NCI-H1092 (cell line): Measurements from ENCODE around the gene NCR3LG1.

Source experiments
- DNase-seq: peaks from one replicate; lab custom pipeline; 2025; lab: John Stamatoyannopoulos, UW

The NCR3LG1 gene, protein sequence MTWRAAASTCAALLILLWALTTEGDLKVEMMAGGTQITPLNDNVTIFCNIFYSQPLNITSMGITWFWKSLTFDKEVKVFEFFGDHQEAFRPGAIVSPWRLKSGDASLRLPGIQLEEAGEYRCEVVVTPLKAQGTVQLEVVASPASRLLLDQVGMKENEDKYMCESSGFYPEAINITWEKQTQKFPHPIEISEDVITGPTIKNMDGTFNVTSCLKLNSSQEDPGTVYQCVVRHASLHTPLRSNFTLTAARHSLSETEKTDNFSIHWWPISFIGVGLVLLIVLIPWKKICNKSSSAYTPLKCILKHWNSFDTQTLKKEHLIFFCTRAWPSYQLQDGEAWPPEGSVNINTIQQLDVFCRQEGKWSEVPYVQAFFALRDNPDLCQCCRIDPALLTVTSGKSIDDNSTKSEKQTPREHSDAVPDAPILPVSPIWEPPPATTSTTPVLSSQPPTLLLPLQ

GRCh38 chr11:17351510-17352176 lies at the start of gene NCR3LG1:
Gene NCR3LG1 (plus strand): TSS chr11:17351800. CDS start chr11:17351970, 170 bp downstream.
- no peak for DNase-seq

- no peak for DNase-seq
Measured at GRCh38 chr11:17313349-17314231, 38.0 kb upstream of the NCR3LG1 start.

DNA sequence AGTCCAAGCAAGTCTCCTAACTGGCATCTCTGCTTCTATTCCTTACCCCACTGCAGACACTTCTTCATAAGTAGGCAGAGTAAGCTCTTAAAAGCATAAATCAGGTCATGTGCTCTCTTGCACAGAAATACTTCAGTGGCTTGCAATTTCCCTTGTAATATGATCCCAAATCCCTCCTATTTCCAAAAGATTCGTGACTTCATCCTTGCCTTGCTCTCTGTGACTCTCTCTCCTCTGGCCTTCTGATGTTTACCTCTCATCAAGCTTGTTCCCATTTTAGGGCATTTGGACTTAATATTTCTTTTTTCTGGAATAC lies 37.4 kb upstream of the NCR3LG1 start:
- DNase-seq: no peak

DNA sequence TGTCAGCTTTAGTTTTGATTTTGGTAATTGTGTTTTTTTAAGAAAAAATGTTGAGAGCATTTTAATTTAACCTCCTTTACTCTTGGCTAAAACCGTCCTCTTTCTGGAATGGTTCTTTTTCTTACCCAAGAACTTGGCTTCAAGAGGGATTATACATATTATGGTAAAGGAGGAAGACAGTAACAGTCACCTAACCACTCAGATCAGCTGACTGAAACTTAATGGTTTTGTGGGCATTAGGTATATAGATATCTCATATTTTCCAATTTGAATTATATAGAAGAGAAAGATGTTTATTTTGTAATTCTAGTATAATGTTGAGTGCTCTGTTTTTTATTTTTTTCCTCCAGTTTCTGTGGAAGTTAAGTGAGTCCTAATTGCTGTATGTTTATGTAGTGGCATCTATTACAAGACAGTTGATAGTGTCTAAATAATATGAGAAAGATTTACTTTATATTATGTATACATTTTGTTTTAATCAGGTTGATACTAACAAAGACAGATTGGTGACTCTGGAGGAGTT lies 36.6 kb upstream of the NCR3LG1 start:
- DNase-seq: no peak

GRCh38 chr11:17328871-17329494 lies 22.6 kb upstream of the NCR3LG1 start:
- peak; percentile 32 for DNase-seq

GRCh38 chr11:17331669-17332068 lies 19.9 kb upstream of the NCR3LG1 start:
- DNase-seq: no peak

DNA sequence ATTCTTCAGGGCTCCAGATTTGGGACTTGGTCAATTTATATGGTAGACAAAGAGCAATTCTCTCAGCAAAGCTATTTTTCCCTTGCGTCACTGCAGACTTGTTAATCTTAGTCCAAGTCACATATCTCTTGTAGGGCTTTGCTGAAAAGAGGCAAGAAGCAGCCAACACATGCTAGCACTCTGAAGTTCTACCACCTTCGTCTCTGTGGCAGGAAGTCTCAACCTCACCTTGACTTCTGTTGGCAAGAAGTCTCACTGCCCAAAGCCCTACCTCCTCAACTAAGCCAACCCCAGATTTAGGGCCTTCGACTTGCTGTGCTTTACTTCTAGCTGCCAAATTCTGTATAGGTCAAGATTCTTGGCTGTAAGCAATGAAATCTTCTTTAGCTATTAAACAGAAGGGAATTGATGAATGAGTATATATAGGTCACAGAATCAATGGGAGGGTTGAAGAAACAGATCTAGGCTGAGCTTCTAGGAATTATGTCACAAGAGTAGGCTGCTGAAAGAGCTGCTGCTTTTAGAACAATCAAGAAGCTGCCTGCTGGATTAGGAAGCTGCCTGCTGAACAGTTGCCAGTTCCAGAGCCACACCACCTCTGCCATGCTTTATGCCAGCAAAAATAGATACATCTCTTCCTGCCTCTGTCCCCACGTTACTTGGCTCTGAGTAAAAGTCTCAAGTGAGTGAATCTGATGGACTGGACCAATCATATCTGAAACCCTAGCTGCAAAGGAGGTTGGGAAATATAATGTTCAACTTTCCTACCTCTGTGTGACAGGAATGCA lies 17.6 kb upstream of the NCR3LG1 start:
- DNase-seq: no peak

DNA sequence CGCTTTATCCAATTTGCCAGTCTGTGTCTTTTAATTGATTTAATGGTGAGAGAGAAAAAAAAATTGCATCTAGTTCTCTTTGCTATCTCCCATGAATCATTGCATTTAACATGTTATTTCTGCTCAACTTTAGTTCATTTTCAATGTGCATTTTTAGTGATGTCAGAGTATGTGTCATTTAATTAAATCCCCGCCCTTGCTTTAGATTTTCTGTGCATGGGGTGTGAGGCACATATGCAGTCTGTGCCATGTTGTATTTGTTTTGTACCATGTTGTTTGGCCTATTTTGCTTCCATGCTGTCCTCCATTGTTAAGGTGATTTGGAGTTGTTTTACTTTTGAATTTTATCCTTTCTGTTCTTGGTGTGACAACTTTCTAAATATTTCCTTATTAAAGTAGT lies 8.3 kb upstream of the NCR3LG1 start:
- no peak for DNase-seq

DNA sequence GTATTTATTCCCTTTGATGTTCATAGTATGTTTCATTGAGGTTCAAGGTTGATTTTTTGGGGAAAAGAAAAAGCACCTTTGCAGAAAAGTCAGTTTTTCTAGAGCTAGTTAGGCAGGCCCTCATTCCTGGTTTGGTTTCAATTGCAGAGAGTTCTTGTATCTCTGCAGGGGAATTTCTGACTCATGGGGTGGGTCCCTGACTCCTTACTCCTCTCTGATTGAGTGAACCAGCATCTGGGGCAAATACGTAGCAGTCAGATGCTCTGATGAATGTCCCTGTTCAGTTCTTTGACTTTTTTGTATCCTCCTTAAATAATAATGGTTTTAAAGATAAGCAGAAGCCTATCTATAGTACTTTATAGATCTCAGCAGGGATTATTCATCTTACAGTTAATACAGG lies 7.7 kb upstream of the NCR3LG1 start:
- DNase-seq: no peak

- no peak for DNase-seq
Measured at GRCh38 chr11:17347676-17348075, 3.9 kb upstream of the NCR3LG1 start.

DNA sequence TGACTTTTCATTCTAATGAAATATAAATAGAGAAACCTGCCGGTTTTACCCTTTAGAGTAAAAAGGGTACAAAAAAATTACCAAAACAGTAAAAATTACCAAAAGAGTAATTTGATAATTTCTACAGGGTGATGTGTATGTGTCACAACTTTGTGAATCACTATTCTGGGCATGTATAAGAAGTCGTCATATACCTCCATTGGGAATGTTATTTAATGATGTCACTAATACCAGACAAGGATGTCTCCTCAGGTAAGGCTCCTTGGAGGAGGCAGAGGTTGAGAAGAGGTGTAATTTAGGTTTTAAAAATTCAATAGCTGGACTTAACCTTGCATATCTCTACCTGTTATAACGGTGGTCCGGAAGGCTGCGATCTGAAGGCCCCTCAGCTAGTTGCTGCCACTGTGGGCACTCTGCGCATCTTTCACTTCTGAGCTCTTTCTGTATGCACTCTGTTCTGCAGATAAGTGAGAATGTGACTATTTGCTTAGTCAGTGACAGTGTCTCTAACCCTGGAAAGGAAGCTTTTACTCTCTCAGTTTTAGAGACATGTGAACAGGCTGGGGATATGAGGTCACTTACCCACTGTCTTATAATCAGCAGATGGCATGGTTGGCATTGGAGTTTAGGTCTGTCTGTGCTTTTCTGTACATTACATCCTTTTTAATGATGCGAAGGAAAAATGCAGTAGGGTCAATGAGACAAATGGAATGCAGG lies 987 bp upstream of the NCR3LG1 start:
- no peak for DNase-seq

DNA sequence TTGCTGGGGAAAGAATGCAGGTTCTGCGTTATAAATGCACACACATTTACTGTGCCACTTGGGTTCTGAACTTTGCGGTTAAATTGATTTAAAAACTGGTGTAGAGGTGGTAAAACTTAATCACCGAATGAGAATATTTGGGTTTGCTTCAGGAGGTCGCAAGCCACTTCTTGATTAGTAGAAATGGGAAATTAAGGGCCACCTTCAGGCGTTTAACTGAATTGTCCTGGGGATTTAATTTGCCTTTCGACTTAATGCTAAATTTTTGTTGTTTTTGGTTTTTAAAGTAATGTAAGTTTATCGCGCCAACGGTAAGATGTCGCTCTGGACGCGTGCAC lies 459 bp upstream of the NCR3LG1 start:
- DNase-seq: no peak

- peak; percentile 76 for DNase-seq
Measured at GRCh38 chr11:17352950-17353820, 1.6 kb downstream of the NCR3LG1 start.

DNA sequence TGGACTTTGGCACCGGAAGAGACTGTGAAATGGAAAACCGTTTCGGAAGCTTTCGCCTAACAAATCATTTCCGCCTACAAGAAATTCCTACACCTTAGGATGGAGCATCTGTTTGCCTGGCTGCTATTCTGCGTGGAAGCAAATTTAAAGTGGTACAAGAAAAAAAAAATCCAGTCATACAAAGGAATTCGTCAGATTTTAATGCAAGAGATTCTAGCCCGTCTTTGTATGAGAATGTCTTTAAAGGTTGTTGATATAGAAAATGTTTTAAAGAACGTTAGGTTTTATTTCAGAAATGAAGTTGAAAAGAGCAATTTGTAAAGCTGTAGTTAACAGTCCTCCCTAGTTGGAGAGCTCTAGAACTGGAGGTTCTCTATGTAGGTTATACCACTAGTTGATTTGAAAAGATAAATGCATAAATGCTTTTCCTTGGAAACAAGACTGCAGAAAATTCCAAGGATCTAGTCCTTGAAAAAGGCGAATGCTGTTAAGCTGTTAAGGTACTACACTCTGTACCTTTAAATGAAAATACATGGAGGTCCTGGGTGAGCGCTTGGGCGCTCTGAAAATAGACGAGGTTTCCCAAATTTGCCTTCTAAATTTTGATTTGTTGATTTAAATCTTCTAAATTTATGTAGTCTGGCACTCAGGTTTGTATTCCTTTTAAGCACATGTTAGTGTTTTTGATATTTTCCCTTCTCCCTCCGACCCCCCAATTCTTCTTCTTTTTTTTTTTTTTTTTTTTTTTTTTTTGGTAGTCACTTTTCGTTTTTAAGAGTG lies 2.4 kb downstream of the NCR3LG1 start:
- DNase-seq: no peak

- DNase-seq: peak; percentile 41
Measured at GRCh38 chr11:17354601-17354991, 3.0 kb downstream of the NCR3LG1 start.

DNA sequence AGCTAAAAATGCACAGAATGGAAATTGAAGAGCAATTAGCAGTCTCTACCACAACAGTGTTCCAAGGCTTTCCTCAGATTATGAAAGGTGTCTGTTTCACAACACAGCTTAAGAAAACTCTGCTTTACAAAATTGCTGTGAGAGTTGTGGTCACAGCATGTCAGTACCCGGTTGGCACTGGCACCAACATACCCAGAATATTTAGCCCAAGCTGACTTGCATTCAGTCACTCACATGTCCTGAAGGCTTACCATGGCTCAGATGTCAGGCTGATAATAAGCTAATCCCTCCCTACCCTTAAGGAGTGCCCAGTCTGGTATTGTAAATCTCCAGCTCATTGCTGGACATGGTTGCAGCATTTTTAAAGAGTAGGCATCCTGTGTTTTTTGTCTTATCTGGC lies 14.9 kb downstream of the NCR3LG1 start:
- DNase-seq: no peak

GRCh38 chr11:17368551-17368950 lies 17.0 kb downstream of the NCR3LG1 start:
- DNase-seq: no peak

- no peak for DNase-seq
Measured at GRCh38 chr11:17369094-17369493, 17.5 kb downstream of the NCR3LG1 start.
